ENCODE results near the gene FJX1. TPM values are rescaled to one million over a fixed set of nuclear protein-coding genes. Genes with fewer than 3 reads are reported as not detected.

FJX1 gene, protein sequence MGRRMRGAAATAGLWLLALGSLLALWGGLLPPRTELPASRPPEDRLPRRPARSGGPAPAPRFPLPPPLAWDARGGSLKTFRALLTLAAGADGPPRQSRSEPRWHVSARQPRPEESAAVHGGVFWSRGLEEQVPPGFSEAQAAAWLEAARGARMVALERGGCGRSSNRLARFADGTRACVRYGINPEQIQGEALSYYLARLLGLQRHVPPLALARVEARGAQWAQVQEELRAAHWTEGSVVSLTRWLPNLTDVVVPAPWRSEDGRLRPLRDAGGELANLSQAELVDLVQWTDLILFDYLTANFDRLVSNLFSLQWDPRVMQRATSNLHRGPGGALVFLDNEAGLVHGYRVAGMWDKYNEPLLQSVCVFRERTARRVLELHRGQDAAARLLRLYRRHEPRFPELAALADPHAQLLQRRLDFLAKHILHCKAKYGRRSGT
- total RNA-seq (2014; rRNA removed; shearing (Covaris generic)) = 24.2 and 29.4 TPM in 2 replicates

DNA sequence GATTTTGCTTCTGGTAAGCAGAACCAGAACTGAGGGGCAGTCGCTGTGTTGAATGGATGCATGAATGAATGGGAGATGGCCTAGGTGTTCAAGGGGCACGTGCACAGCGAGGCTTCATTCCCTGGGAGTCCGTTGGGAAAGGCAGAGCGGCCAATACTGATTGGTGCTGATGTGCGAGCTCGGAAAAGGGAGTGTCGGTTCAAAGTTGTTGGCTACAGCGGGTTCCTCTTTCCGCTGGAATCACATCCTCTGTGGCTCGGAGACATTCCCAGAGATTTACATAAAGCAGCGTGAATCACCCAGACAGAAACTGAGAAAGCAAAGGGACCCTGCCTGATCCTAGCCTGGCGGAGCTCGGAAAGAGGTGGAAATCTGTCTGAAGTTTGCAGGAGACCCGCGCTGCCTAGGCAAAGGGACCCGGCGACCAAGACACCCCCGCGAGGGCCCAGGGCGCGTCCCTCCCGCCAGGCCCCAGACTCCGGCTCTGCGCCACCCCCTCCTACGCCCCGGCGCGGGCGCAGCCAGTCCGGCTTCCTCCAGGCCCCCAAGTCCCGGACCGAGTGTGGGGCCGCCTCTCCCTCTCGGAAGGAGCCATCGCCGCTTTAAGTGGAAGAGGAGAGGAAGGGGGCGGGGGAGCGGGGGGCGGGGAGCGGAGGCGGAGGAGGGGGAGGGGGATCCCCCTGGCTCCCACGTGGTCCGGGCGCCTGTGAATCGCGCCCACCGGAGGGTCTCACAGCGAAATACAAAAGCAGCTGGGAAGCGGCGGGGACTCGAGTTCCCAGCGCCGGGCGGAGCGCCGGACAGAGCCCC, at the start of gene FJX1:
FJX1 (plus strand) TSS at position 774 of the 810 bp plus-strand sequence. CDS start 177 bp downstream, outside the sequence.
- peak; percentile 87 for DNase-seq (ENCODE audit: low read depth)

- no peak for DNase-seq (ENCODE audit: low read depth)
Observed at GRCh38 chr11:35571696-35572095, 46.6 kb upstream of the FJX1 start.

- DNase-seq (ENCODE audit: low read depth) = peak; percentile 77
Observed at GRCh38 chr11:35579557-35580396, 38.5 kb upstream of the FJX1 start.

GRCh38 chr11:35580397-35580781, 37.9 kb upstream of the FJX1 start:
- no peak for DNase-seq (ENCODE audit: low read depth)

DNA sequence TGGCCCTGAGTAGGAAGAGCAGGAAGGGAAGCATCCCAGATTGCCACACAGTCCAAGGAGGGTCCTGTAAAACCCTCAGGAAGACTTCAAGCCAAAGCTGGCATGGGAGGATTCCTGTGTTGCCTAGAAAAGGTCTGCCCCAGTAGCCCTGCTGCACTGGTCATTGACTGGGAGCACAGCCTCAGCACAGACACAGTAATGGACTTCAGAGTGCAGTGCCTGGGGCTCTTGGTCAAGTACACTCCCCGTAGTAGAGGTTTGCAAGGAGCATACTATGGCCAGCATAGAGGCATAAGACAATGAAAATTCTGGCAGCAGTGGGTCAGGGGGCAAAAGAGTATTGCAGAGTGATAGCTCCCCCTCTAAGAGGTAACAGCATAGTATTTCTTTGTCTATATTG, 36.2 kb upstream of the FJX1 start:
- no peak for DNase-seq (ENCODE audit: low read depth)

DNA sequence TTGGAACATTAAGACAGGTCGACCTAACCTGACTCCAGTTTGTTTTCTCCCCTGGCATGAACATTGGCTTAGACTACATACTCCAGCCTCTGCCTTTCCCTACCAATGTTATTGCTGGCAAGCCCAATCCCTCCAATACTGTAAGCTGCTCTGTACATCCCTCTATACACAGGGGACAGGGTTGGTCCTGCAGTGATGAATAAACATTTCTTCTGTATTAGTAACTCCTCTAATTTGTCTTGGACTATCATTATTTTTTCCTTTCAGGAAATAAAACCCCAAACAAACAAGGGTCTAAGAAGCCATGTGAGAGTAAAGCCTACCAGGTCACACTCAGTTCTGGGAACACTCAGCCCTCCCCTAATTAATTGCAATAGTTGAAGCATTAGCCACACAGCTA, 35.1 kb upstream of the FJX1 start:
- peak; percentile 20 for DNase-seq (ENCODE audit: low read depth)

GRCh38 chr11:35583843-35584242, 34.4 kb upstream of the FJX1 start:
- no peak for DNase-seq (ENCODE audit: low read depth)

GRCh38 chr11:35584321-35584720, 33.9 kb upstream of the FJX1 start:
- peak; percentile 22 for DNase-seq (ENCODE audit: low read depth)

GRCh38 chr11:35585416-35585815, 32.8 kb upstream of the FJX1 start:
- no peak for DNase-seq (ENCODE audit: low read depth)

DNA sequence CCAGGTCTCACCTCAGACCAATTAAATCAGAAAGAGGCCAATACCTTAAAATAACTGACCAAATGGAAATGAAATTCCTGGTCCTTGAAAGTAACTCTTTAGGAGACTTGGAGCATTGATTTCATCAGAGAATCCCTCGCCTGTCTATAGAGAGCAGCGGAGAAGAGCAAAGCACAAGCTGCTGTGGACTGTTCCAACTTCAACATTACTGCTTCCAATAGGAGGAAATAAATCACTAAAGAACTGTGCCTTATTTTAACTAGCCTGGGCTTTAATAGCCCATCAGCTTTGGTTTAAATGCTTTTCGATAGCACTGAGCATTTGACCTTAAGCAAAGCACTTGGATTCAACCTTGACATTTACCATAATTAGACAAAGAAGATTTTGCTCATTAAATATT, 32.0 kb upstream of the FJX1 start:
- no peak for DNase-seq (ENCODE audit: low read depth)

- no peak for DNase-seq (ENCODE audit: low read depth)
Observed at GRCh38 chr11:35587972-35588371, 30.3 kb upstream of the FJX1 start.

DNA sequence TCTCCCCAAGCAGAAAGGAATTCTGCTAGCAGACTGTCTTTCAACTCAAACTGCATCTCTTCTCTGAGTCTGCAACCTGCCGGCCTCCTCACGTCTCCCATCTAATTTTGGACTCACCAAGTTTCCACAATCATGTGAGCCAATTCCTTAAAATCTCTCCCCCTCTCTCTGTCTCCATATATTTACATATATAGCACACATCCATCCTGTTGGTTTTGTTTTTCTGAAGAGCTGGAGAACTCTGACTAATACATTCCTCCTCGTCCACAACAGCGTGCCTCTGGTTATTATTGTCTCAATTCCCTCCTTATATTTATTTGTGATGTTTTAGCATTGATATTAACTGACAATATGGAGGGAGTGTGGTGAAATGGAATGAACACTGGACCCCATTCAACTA, 29.6 kb upstream of the FJX1 start:
- no peak for DNase-seq (ENCODE audit: low read depth)

- no peak for DNase-seq (ENCODE audit: low read depth)
Observed at GRCh38 chr11:35589281-35589680, 29.0 kb upstream of the FJX1 start.

DNA sequence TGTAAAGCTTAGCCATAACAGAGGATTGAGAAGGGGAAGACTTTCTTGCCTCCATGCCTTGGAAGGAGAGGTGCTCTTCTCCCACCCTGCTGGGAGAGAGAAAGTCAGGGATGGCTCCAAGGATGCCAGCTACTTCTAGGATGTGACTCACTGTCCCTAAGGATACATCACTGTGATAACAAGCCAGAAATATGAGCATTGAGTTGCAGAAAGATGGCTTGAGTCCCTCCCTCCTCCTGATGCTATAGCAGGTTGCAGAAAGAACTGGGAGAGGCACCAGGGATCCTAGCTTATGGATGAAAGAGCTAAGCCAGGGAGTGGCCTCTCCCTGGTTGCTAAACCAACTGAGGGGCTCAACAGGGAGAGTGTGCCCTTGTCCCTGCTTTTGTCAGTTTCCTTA, 27.8 kb upstream of the FJX1 start:
- DNase-seq (ENCODE audit: low read depth) = peak; percentile 28

DNA sequence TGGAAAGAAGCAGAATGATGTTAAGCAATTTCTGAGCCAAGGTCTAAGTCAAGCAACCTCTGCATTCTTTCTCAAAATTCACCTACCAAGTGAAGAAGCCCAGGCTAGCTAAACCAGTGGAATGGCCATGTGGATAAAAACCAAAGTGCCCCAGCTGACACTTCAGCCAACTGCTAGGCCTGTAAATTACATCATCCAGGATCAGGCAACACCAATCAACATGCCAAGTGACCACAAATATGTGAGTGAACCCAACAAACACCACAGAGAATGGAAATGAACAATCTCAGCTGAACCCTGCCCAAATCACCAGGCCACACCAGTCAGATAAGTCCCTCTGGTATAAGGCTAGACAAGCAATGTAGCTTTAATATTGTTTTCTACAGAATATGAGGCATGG, 25.1 kb upstream of the FJX1 start:
- peak; percentile 89 for DNase-seq (ENCODE audit: low read depth)

- no peak for DNase-seq (ENCODE audit: low read depth)
Observed at GRCh38 chr11:35594680-35595079, 23.6 kb upstream of the FJX1 start.

GRCh38 chr11:35598254-35599125, 19.8 kb upstream of the FJX1 start:
- DNase-seq (ENCODE audit: low read depth) = peak; percentile 51

GRCh38 chr11:35600331-35600838, 17.9 kb upstream of the FJX1 start:
- DNase-seq (ENCODE audit: low read depth) = no peak

GRCh38 chr11:35602160-35602793, 16.0 kb upstream of the FJX1 start:
- DNase-seq (ENCODE audit: low read depth) = no peak

GRCh38 chr11:35602979-35603378, 15.3 kb upstream of the FJX1 start:
- no peak for DNase-seq (ENCODE audit: low read depth)
